Measurements from ENCODE around the gene MAP2.
"Not testable (repeated sequence)": the region's sequence is repeated elsewhere in the genome, so short reads cannot be mapped to it uniquely, and the experiment has no call there.

Gene MAP2

GRCh38 chr2:209574515-209574914 lies 150.7 kb downstream of the MAP2 start:
- intact Hi-C loops (cut with DNase I), result loop anchor here (10.0 kb wide), 1 partner anchor 240 kb away; no protein-coding TSS in a partner anchor
- DNase-seq, result no peak

- DNase-seq, result no peak
- intact Hi-C loops (cut with DNase I), result loop anchor here (10.0 kb wide), 1 partner anchor 243 kb away; no protein-coding TSS in a partner anchor
Observed at GRCh38 chr2:209577376-209578357, 153.8 kb downstream of the MAP2 start.

- intact Hi-C loops (cut with DNase I), result loop anchor here (10.0 kb wide), 1 partner anchor 244 kb away; no protein-coding TSS in a partner anchor
- peak in 1 of 42 donors; percentile 11 for DNase-seq
Observed at GRCh38 chr2:209578394-209579001, 154.7 kb downstream of the MAP2 start.

GRCh38 chr2:209579230-209579749 lies 155.4 kb downstream of the MAP2 start:
- intact Hi-C loops (cut with DNase I), result loop anchor here (10.0 kb wide), 1 partner anchor 244 kb away; no protein-coding TSS in a partner anchor
- peak; percentile 14 to 87 (median 67) for DNase-seq

GRCh38 chr2:209581040-209581439 lies 157.2 kb downstream of the MAP2 start:
- no peak for DNase-seq
- intact Hi-C loops (cut with DNase I), result no loop called here

GRCh38 chr2:209582281-209582680 lies 158.4 kb downstream of the MAP2 start:
- intact Hi-C loops (cut with DNase I), result no loop called here
- DNase-seq, result no peak

- intact Hi-C loops (cut with DNase I), result no loop called here
- no peak for DNase-seq
Observed at GRCh38 chr2:209584472-209584871, 160.6 kb downstream of the MAP2 start.

- DNase-seq, result no peak
- intact Hi-C loops (cut with DNase I), result no loop called here
Observed at GRCh38 chr2:209584915-209585314, 161.1 kb downstream of the MAP2 start.

GRCh38 chr2:209591021-209591420 lies 167.2 kb downstream of the MAP2 start:
- DNase-seq, result no peak
- intact Hi-C loops (cut with DNase I), result no loop called here

GRCh38 chr2:209592106-209592505 lies 168.3 kb downstream of the MAP2 start:
- intact Hi-C loops (cut with DNase I), result no loop called here
- no peak for DNase-seq

- intact Hi-C loops (cut with DNase I), result no loop called here
- no peak for DNase-seq
Observed at GRCh38 chr2:209593930-209594329, 170.1 kb downstream of the MAP2 start.

- intact Hi-C loops (cut with DNase I), result no loop called here
- DNase-seq, result no peak
Observed at GRCh38 chr2:209596262-209596661, 172.4 kb downstream of the MAP2 start.

GRCh38 chr2:209598227-209598626 lies 174.4 kb downstream of the MAP2 start:
- intact Hi-C loops (cut with DNase I); DNase-seq: not testable (repeated sequence)

GRCh38 chr2:209600341-209601171 lies 176.7 kb downstream of the MAP2 start:
- DNase-seq, result no peak
- intact Hi-C loops (cut with DNase I), result no loop called here

GRCh38 chr2:209601497-209601896 lies 177.7 kb downstream of the MAP2 start:
- intact Hi-C loops (cut with DNase I), result no loop called here
- DNase-seq, result no peak

GRCh38 chr2:209602259-209602658 lies 178.4 kb downstream of the MAP2 start:
- no peak for DNase-seq
- intact Hi-C loops (cut with DNase I), result no loop called here

- intact Hi-C loops (cut with DNase I), result no loop called here
Observed at GRCh38 chr2:209609531-209609930, 185.7 kb downstream of the MAP2 start.

GRCh38 chr2:209610631-209611030 lies 186.8 kb downstream of the MAP2 start:
- intact Hi-C loops (cut with DNase I), result no loop called here
- DNase-seq, result no peak

More at GRCh38 chr2:209609531-209609930, 185.7 kb downstream of the MAP2 start:
- DNase-seq, result no peak
